Endothelial cell of umbilical vein (primary cell): ENCODE measurements around the gene PRLHR. TPM values are rescaled to one million over a fixed set of nuclear protein-coding genes. Genes with fewer than 3 reads are reported as not detected.

Source experiments
- BruUV-seq: library from RNA; stranded (reverse); fragments of 400-500 nt; replicated peaks from 2 replicates; lab custom pipeline; 2021; lab: Mats Ljungman, UMichigan
- CTCF ChIA-PET: fragments of 300-600, 350-600 bp; sonication (Branson Sonifier 250); formaldehyde crosslinking; loops from one replicate; lab custom pipeline; 2021; ENCODE audit warnings: antibody characterized with exemption, inconsistent platforms; lab: Charles Lee
- POLR2A ChIA-PET: fragments of 300-600, 350-600 bp; sonication (Branson Sonifier 250); formaldehyde crosslinking; loops from one replicate; lab custom pipeline; 2021; ENCODE audit warnings: antibody characterized with exemption, inconsistent platforms; lab: Charles Lee
- DNase-seq: peaks from one replicate; pipeline ENCODE4 v3.0.0-alpha.2; 2011; ENCODE audit warnings: low read depth, low spot score
- FAIRE-seq: peaks from 2 replicates; lab custom pipeline; 2011; peaks lifted over from hg19 to GRCh38; lab: Jason Lieb, UNC
- H2AFZ ChIP-seq: 2 replicates; pipeline ENCODE4 v1.6.0; 2012; ENCODE audit warnings: low read depth, low read length, control low read depth, inconsistent platforms
- H3K27ac ChIP-seq: 2 replicates; pipeline ENCODE4 v1.5.1; 2011; ENCODE audit warnings: low read depth, mild to moderate bottlenecking, control low read depth, low read length, moderate library complexity; ENCODE audit not compliant: insufficient read depth
- H3K27me3 ChIP-seq, 2 experiments: 2 replicates each; pipeline versions ENCODE4 v1.6.0 to v1.6.1; 2011; ENCODE audit warnings: low read length in 2 of 2, mixed read lengths in 1 of 2; ENCODE audit not compliant: control insufficient read depth in 2 of 2, insufficient read depth in 2 of 2
- H3K36me3 ChIP-seq, 2 experiments: 2 replicates in 1 of 2; 3 replicates in 1 of 2; pipeline ENCODE4 v1.5.1; 2011; ENCODE audit warnings: low read length in 2 of 2, mild to moderate bottlenecking in 1 of 2, moderate library complexity in 1 of 2; ENCODE audit not compliant: control insufficient read depth in 2 of 2, insufficient read depth in 2 of 2; ENCODE audit errors: extremely low read depth in 1 of 2
- H3K4me1 ChIP-seq: 3 replicates; pipeline ENCODE4 v1.5.1; 2011; ENCODE audit warnings: mild to moderate bottlenecking, low read length; ENCODE audit not compliant: control insufficient read depth, insufficient read depth; ENCODE audit errors: extremely low read depth
- H3K4me2 ChIP-seq: 2 replicates; pipeline ENCODE4 v1.6.1; 2011; ENCODE audit warnings: low read length, control low read depth, mixed read lengths; ENCODE audit not compliant: insufficient read depth
- H3K4me3 ChIP-seq, 3 experiments: fragments of 200-600 bp in 1 of 3; sonication (generic), shearing (Covaris generic) in 1 of 3; replicated peaks in 1 of 3; 2 replicates each; pipeline ENCODE4 v1.5.1; 2011 to 2016; ENCODE audit warnings: control low read depth in 3 of 3, low read length in 3 of 3, mild to moderate bottlenecking in 2 of 3, inconsistent platforms in 1 of 3, low read depth in 1 of 3, moderate library complexity in 1 of 3; ENCODE audit not compliant: insufficient read depth in 1 of 3
- H3K79me2 ChIP-seq: 2 replicates; pipeline ENCODE4 v1.6.0; 2012; ENCODE audit warnings: low read length, inconsistent platforms; ENCODE audit not compliant: control insufficient read depth, insufficient read depth
- H3K9ac ChIP-seq: replicated peaks from 2 replicates; pipeline ENCODE3; 2011; ENCODE audit warnings: low read length, control low read depth; ENCODE audit not compliant: insufficient read depth; ENCODE audit errors: extremely low read depth
- H3K9me1 ChIP-seq: replicated peaks from 3 replicates; pipeline ENCODE4 v1.6.0; 2011; ENCODE audit warnings: mild to moderate bottlenecking, low read length; ENCODE audit not compliant: control insufficient read depth, insufficient read depth; ENCODE audit errors: extremely low read depth
- H3K9me3 ChIP-seq: replicated peaks from 2 replicates; pipeline ENCODE4 v1.5.1; 2012; ENCODE audit warnings: low read length, inconsistent platforms; ENCODE audit not compliant: control insufficient read depth, insufficient read depth
- H4K20me1 ChIP-seq: replicated peaks from 2 replicates; pipeline ENCODE3; 2011; ENCODE audit warnings: mild to moderate bottlenecking, low read length; ENCODE audit not compliant: control insufficient read depth, insufficient read depth; ENCODE audit errors: extremely low read depth
- CTCF ChIP-seq, 2 donors: IDR thresholded peaks; 1 replicate in 1 of 2; 2 replicates in 1 of 2; pipeline ENCODE4 v1.5.1; 2011; ENCODE audit warnings: low read length in 2 of 2, mild to moderate bottlenecking in 2 of 2, moderate library complexity in 2 of 2, control low read depth in 1 of 2, inconsistent platforms in 1 of 2, low read depth in 1 of 2; ENCODE audit not compliant: insufficient read depth in 1 of 2; ENCODE audit errors: extremely low read depth in 1 of 2
- EZH2 ChIP-seq: IDR thresholded peaks from 2 replicates; pipeline ENCODE4 v1.6.1; 2012; ENCODE audit warnings: borderline replicate concordance, low read depth, mild to moderate bottlenecking, moderate library complexity, low read length, inconsistent platforms; ENCODE audit not compliant: severe bottlenecking
- FOS ChIP-seq: IDR thresholded peaks from 2 replicates; pipeline ENCODE4 v1.6.1; 2011; ENCODE audit warnings: mild to moderate bottlenecking, low read length, moderate library complexity, borderline replicate concordance; ENCODE audit not compliant: insufficient read depth
- GATA2 ChIP-seq: IDR thresholded peaks from 2 replicates; pipeline ENCODE4 v1.7.0; 2011; ENCODE audit warnings: low read depth, mild to moderate bottlenecking, moderate library complexity, mixed read lengths, low read length; ENCODE audit not compliant: insufficient read length, insufficient read depth
- JUN ChIP-seq: IDR thresholded peaks from 2 replicates; pipeline ENCODE4 v1.6.1; 2011; ENCODE audit warnings: borderline replicate concordance, low read depth; ENCODE audit not compliant: insufficient read length, insufficient read depth
- MYC ChIP-seq: IDR thresholded peaks from one replicate; pipeline ENCODE4 v1.6.1; 2011; ENCODE audit warnings: mild to moderate bottlenecking, low read depth, low read length
- POLR2A ChIP-seq: IDR thresholded peaks from 2 replicates; pipeline ENCODE4 v1.6.1; 2012; ENCODE audit warnings: low read depth, mild to moderate bottlenecking, control low read depth, low read length
- POLR2AphosphoS5 ChIP-seq: IDR thresholded peaks from 2 replicates; pipeline ENCODE4 v1.6.1; 2012; ENCODE audit warnings: low read depth, mild to moderate bottlenecking, control low read depth, low read length, moderate library complexity; ENCODE audit not compliant: insufficient read depth
- dilution Hi-C: fragments of 300-500 bp; cut with MboI; formaldehyde crosslinking; loops from one replicate; pipeline ENCODE4 v1.15.0; 2019; ENCODE audit warnings: low sequenced_read_pairs; ENCODE audit not compliant: extremely low pct_ligation_motif_present
- intact Hi-C: fragments of 100-400 bp; cut with micrococcal nuclease; formaldehyde crosslinking; loops from one replicate; pipeline ENCODE4 v1.10.0; 2022
- polyA plus RNA-seq, 4 experiments: library from polyadenylated mRNA; depleted of rRNA in 3 of 4; stranded (reverse) in 3 of 4; unstranded in 1 of 4; fragments of >200 nt; gene quantifications; 2 replicates each; pipeline versions ENCODE4 v1.2.1 to v1.2.3, GENCODE V29; 2011 to 2012; ENCODE audit warnings: missing spikeins in 1 of 4
- total RNA-seq: library from RNA; stranded (reverse); gene quantifications from 2 replicates; pipeline ENCODE4 v1.2.3, GENCODE V29; 2021
- TF ChIP-seq, protein P1 (sequence below): IDR thresholded peaks from 2 replicates; pipeline ENCODE4 v1.6.1; 2011; ENCODE audit not compliant: insufficient read depth, insufficient read length

Gene PRLHR
- total and polyA plus RNA-seq, 2 donors (not counting 3 experiments of a cell fraction or from before 2014, with no cell fraction given), result not detected

DNA sequence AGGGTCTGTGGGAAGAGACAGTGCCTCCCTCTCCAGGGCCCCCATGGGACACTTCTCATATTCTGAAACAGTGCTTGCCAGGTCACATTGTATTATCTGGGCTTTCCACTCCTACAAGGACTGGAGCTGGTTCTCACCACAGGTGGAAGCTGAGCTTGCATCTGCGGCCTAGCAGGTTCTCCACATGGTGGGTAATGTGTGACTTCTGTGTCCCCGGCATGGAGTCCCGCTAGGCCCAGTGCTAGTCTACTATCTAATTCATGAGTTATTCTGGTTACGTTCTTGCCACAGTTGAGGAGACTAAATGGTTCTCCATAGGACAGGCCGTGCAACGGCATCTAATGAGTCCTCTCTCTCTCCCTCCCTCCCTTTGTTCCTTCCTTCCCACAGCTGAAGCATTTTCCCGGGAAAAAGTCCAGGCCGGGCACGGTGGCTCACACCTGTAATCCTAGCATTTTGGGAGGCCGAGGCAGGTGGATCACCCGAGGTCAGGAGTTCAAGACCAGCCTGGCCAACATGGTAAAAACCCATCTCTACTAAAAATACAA lies 27.7 kb downstream of the PRLHR start:
- DNase-seq, result no peak
- no TSS peak for BruUV-seq
- Histone ChIP-seq H3K4me1 (no peaks in the 10 kb centered on the region), H3K9ac (no peak overlapping the region), H3K4me3 (no peak overlapping the region), H3K79me2 (no peaks in the 10 kb centered on the region), H4K20me1 (no peaks in the 10 kb centered on the region), H3K27ac (no peak overlapping the region), H2AFZ (no peak overlapping the region), H3K9me1 (no peaks in the 10 kb centered on the region), H3K27me3 (peaks cover 2 to 8% of the 10 kb centered on the region in 2 experiments), H3K36me3 (no peaks in the 10 kb centered on the region), H3K9me3 (no peaks in the 10 kb centered on the region), H3K4me2 (no peak overlapping the region)
- no peak for TF ChIP-seq JUN
- TF ChIP-seq, protein P1, sequence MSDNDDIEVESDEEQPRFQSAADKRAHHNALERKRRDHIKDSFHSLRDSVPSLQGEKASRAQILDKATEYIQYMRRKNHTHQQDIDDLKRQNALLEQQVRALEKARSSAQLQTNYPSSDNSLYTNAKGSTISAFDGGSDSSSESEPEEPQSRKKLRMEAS, result no peak
- TF ChIP-seq POLR2AphosphoS5, result no peak
- no peak for TF ChIP-seq FOS
- no peak for TF ChIP-seq EZH2
- no peak for TF ChIP-seq MYC
- TF ChIP-seq GATA2, result no peak
- TF ChIP-seq CTCF (IDR thresholded peaks at IDR 0.05; ENCODE audit: extremely low read depth in 1 of 2, insufficient read depth in 1 of 2, low read depth in 1 of 2, low read length in 2 of 2), result no peak
- TF ChIP-seq POLR2A, result no peak
- ChIA-PET POLR2A (interaction anchor here (0.7 kb wide), 1 partner anchor 238 kb away, joined by 8 read pairs; no protein-coding TSS in a partner anchor), CTCF (interaction anchor here (0.6 to 8.3 kb wide), 21 partner anchors 10 to 463 kb away, joined by 3 to 168 read pairs (median 5); partner anchors contain the start of gene CACUL1)
- no peak for FAIRE-seq
- dilution Hi-C loops, result no loop called here
- intact Hi-C loops, result loop anchor here (1.0 to 2.0 kb wide), 4 partner anchors 154 to 461 kb away; partner anchors contain the start of gene NANOS1
